ENCODE results near the gene BZW1.
"Not testable (repeated sequence)": the region's sequence is repeated elsewhere in the genome, so short reads cannot be mapped to it uniquely, and the experiment has no call there.

Gene BZW1

GRCh38 chr2:200794143-200794542, 17.6 kb upstream of the BZW1 start:
- DNase-seq: no peak

- no peak for DNase-seq
These were observed 16.7 kb upstream of the BZW1 start for GRCh38 chr2:200795028-200795440.

- no peak for DNase-seq
These were observed 15.1 kb upstream of the BZW1 start for GRCh38 chr2:200796561-200796960.

- DNase-seq: no peak
These were observed 14.4 kb upstream of the BZW1 start for GRCh38 chr2:200797242-200797770.

GRCh38 chr2:200798514-200798913, 13.2 kb upstream of the BZW1 start:
- DNase-seq: no peak

- DNase-seq: no peak
These were observed 11.3 kb upstream of the BZW1 start for GRCh38 chr2:200800458-200800857.

- not testable (repeated sequence) for DNase-seq
These were observed 10.3 kb upstream of the BZW1 start for GRCh38 chr2:200801431-200801830.

- no peak for DNase-seq
These were observed 2.0 kb upstream of the BZW1 start for GRCh38 chr2:200809506-200810251.

- no peak for DNase-seq
These were observed 1.3 kb upstream of the BZW1 start for GRCh38 chr2:200810252-200810997.

GRCh38 chr2:200810998-200811332, 745 bp upstream of the BZW1 start:
- no peak for DNase-seq

- peak; percentile 22 to 55 (median 40) for DNase-seq
These were observed 662 bp downstream of the BZW1 start for GRCh38 chr2:200812122-200813022.

GRCh38 chr2:200814276-200814815, 2.6 kb downstream of the BZW1 start:
- DNase-seq: no peak

GRCh38 chr2:200814917-200815316, 3.2 kb downstream of the BZW1 start:
- no peak for DNase-seq

- DNase-seq: not testable (repeated sequence)
These were observed 7.0 kb downstream of the BZW1 start for GRCh38 chr2:200818732-200819131.

- DNase-seq: no peak
These were observed 9.0 kb downstream of the BZW1 start for GRCh38 chr2:200820573-200821234.

GRCh38 chr2:200821686-200822245, 10.1 kb downstream of the BZW1 start:
- DNase-seq: no peak

- no peak for DNase-seq
These were observed 16.4 kb downstream of the BZW1 start for GRCh38 chr2:200828104-200828503.

- no peak for DNase-seq
These were observed 17.0 kb downstream of the BZW1 start for GRCh38 chr2:200828572-200829257.

GRCh38 chr2:200829258-200829655, 17.5 kb downstream of the BZW1 start:
- no peak for DNase-seq

GRCh38 chr2:200834701-200835100, 23.0 kb downstream of the BZW1 start:
- no peak for DNase-seq

GRCh38 chr2:200839513-200839912, 27.8 kb downstream of the BZW1 start:
- DNase-seq: no peak

Data from activated CD4-positive, CD25-positive, alpha-beta regulatory T cell (primary cell).